Pancreas (tissue), 10 donors: Measurements from ENCODE around the gene MAP7D1. TPM values are rescaled to one million over a fixed set of nuclear protein-coding genes. Genes with fewer than 3 reads are reported as not detected.

Source experiments
- ATAC-seq, 4 donors: fragments of 200-7000 bp; cut with Tn5 transposase; one replicate each; pipeline versions ENCODE4 v1.8.0 to v1.9.1; 2020; ENCODE audit warnings: mild to moderate bottlenecking in 4 of 4, moderate library complexity in 4 of 4
- DNase-seq, 6 donors: peaks; one replicate each; pipeline ENCODE4 v3.0.0-alpha.2; 2020
- FAIRE-seq: peaks from 2 replicates; lab custom pipeline; 2012; peaks lifted over from hg19 to GRCh38; lab: Jason Lieb, UNC
- H3K27ac ChIP-seq, 4 donors: fragments of 200-600 bp; sonication (generic); 1 replicate in 3 of 4; 2 replicates in 1 of 4; pipeline versions ENCODE4 v1.5.0 to v1.8.0; 2020
- H3K27me3 ChIP-seq, 4 donors: fragments of 200-600 bp; one replicate each; pipeline ENCODE4 v1.8.0; 2021
- H3K36me3 ChIP-seq, 3 donors: fragments of 200-600 bp; sonication (generic) in 1 of 3; one replicate each; pipeline versions ENCODE4 v1.5.0 to v1.8.0; 2020 to 2021
- H3K4me1 ChIP-seq, 3 donors: fragments of 200-600 bp; one replicate each; pipeline ENCODE4 v1.8.0; 2021
- H3K4me3 ChIP-seq, 4 donors: fragments of 200-600 bp; sonication (generic) in 2 of 4; one replicate each; pipeline versions ENCODE4 v1.5.0 to v1.8.0; 2020 to 2021
- H3K9me3 ChIP-seq, 4 donors: fragments of 200-600 bp; one replicate each; pipeline ENCODE4 v1.8.0; 2021
- CTCF ChIP-seq, 4 donors: fragments of 200-600 bp; sonication (generic) in 3 of 4; IDR thresholded peaks; one replicate each; pipeline versions ENCODE4 v1.5.0 to v1.8.0; 2021; ENCODE audit warnings: antibody characterized with exemption in 4 of 4
- WGBS, 2 donors: extraction: QIAGEN DNeasy Blood & Tissue Kit; methylation state at CpG; one replicate each; pipeline ENCODE4 v1.1.7; 2013; 5-methylcytosine and 5-hydroxymethylcytosine counted together
- intact Hi-C, 3 donors: fragments of 100-400 bp; cut with DNase I; formaldehyde crosslinking; loops; one replicate each; pipeline versions ENCODE4 v1.11.1 to v1.14.2; 2022
- polyA plus RNA-seq, 2 donors: library from polyadenylated mRNA; stranded (reverse); fragments of 200-250 nt; gene quantifications; one replicate each; pipeline ENCODE4 v1.2.3, GENCODE V29; 2013
- total RNA-seq, 6 donors: library from RNA; stranded (reverse); fragmentation: NEBNext Ultra II Directional in 4 of 6; extraction: Animal tissue kit (Norgen Biotek cat#: 25700) in 4 of 6; gene quantifications; one replicate each; pipeline versions ENCODE4 v1.2.1 to v1.2.4, GENCODE V29; 2021 to 2023
- donor health status: healthy with polysubstance abuse.
- donor health status: DM: no; HTN: no; CAD: no; lungs with moderate emphysema.
- donor health status: DM: no; HTN: no; CAD: no.
- donor health status: control.
- donor health status: control.
- donor health status: Bipolar disorder and iron deficiency.
- donor health status: DM: yes; HTN: yes; CAD: no.
- donor health status: DM: no; HTN: no; CAD: no.
- donor health status: DM: no; HTN: no; CAD: no.
- donor health status: DM: yes; HTN: yes; CAD: no.

Gene MAP7D1
- total and polyA plus RNA-seq, 8 donors, result 12.5 to 39.3 (median 22.3) TPM

- intact Hi-C loops, result no loop called here
- peak in 2 of 4 donors; percentile 11 to 49 for ATAC-seq
- H3K4me3 ChIP-seq, result no peak overlapping the region
- no peaks in the 10 kb centered on the region for H3K4me1 ChIP-seq
- TF ChIP-seq CTCF (IDR thresholded peaks at IDR 0.05), result no peak
- no peaks in the 10 kb centered on the region for H3K9me3 ChIP-seq
- DNase-seq, result no peak
- no peak for FAIRE-seq
- 82 to 88% methylated on average over 11 of the region's 11 CpGs for WGBS, 2 donors
- no peaks in the 10 kb centered on the region for H3K27me3 ChIP-seq
- no peak overlapping the region for H3K27ac ChIP-seq
- H3K36me3 ChIP-seq, result no peaks in the 10 kb centered on the region
Measured at GRCh38 chr1:36109041-36109679, 46.8 kb upstream of the MAP7D1 start.

GRCh38 chr1:36111151-36111550, 44.8 kb upstream of the MAP7D1 start:
- H3K27ac ChIP-seq, result no peak overlapping the region
- WGBS, 2 donors, result 52 to 56% methylated on average over 4 of the region's 4 CpGs
- ATAC-seq (no peak), DNase-seq (no peak), FAIRE-seq (no peak)
- no peaks in the 10 kb centered on the region for H3K36me3 ChIP-seq
- H3K9me3 ChIP-seq, result no peaks in the 10 kb centered on the region
- H3K27me3 ChIP-seq, result no peaks in the 10 kb centered on the region
- TF ChIP-seq CTCF (IDR thresholded peaks at IDR 0.05), result no peak
- no peak overlapping the region for H3K4me3 ChIP-seq
- intact Hi-C loops, result no loop called here
- no peaks in the 10 kb centered on the region for H3K4me1 ChIP-seq

- intact Hi-C loops, result no loop called here
- H3K27me3 ChIP-seq, result no peaks in the 10 kb centered on the region
- no peak overlapping the region for H3K4me3 ChIP-seq
- no peaks in the 10 kb centered on the region for H3K4me1 ChIP-seq
- WGBS, 2 donors, result 71 to 84% methylated on average over 9 of the region's 9 CpGs
- DNase-seq, result no peak
- TF ChIP-seq CTCF (IDR thresholded peaks at IDR 0.05), result no peak
- H3K36me3 ChIP-seq, result no peaks in the 10 kb centered on the region
- H3K9me3 ChIP-seq, result no peaks in the 10 kb centered on the region
- H3K27ac ChIP-seq, result no peak overlapping the region
- FAIRE-seq, result no peak
- no peak for ATAC-seq
Measured at GRCh38 chr1:36112823-36113222, 43.1 kb upstream of the MAP7D1 start.

- no peak for ATAC-seq
- no peak for TF ChIP-seq CTCF (IDR thresholded peaks at IDR 0.05)
- Histone ChIP-seq H3K4me3 (no peak overlapping the region), H3K9me3 (no peaks in the 10 kb centered on the region), H3K36me3 (no peaks in the 10 kb centered on the region), H3K4me1 (no peaks in the 10 kb centered on the region), H3K27ac (no peak overlapping the region), H3K27me3 (no peaks in the 10 kb centered on the region)
- FAIRE-seq, result no peak
- DNase-seq, result no peak
- intact Hi-C loops, result no loop called here
- whole genome bisulfite sequencing, 2 donors, result 65 to 72% methylated on average over 5 of the region's 5 CpGs
Measured at GRCh38 chr1:36114371-36114770, 41.6 kb upstream of the MAP7D1 start.

- no peaks in the 10 kb centered on the region for H3K27me3 ChIP-seq
- DNase-seq (peak in 1 of 6 donors; percentile 47), ATAC-seq (peak in 3 of 4 donors; percentile 15 to 46 (median 27)), FAIRE-seq (no peak)
- H3K36me3 ChIP-seq, result no peaks in the 10 kb centered on the region
- WGBS, 2 donors, result 70 to 81% methylated on average over 18 of the region's 18 CpGs
- intact Hi-C loops, result no loop called here
- no peak for TF ChIP-seq CTCF (IDR thresholded peaks at IDR 0.05)
- H3K4me1 ChIP-seq, result no peaks in the 10 kb centered on the region
- no peak overlapping the region for H3K4me3 ChIP-seq
- no peak overlapping the region for H3K27ac ChIP-seq
- no peaks in the 10 kb centered on the region for H3K9me3 ChIP-seq
Measured at GRCh38 chr1:36115200-36115669, 40.7 kb upstream of the MAP7D1 start.
